Activated B cell treated with CpG ODN at 0.5 μM for 24 hours (primary cell): ENCODE data around the gene TASP1. TPM values are rescaled to one million over a fixed set of nuclear protein-coding genes. Genes with fewer than 3 reads are reported as not detected.
"Not testable (repeated sequence)": the region's sequence is repeated elsewhere in the genome, so short reads cannot be mapped to it uniquely, and the experiment has no call there.

ENCODE experiments used
- ATAC-seq: fragments of 200-7000 bp; cut with Tn5 transposase; one replicate; pipeline ENCODE4 v1.10.0; 2021; ENCODE audit warnings: low read depth, mild to moderate bottlenecking, moderate library complexity
- CTCF ChIA-PET: fragments of 350-600 bp; sonication (Branson Sonifier 250); formaldehyde crosslinking; loops from one replicate; lab custom pipeline; 2021; ENCODE audit warnings: antibody characterized with exemption; lab: Charles Lee
- POLR2A ChIA-PET: fragments of 350-600 bp; sonication (Branson Sonifier 250); formaldehyde crosslinking; loops from one replicate; lab custom pipeline; 2021; ENCODE audit warnings: antibody characterized with exemption; lab: Charles Lee
- DNase-seq: peaks from one replicate; pipeline ENCODE4 v3.0.0; 2022
- H3K27ac Mint-ChIP-seq: one replicate; pipeline ENCODE4 v1.8.0; 2020; ENCODE audit warnings: mixed read lengths
- H3K27me3 Mint-ChIP-seq: one replicate; pipeline ENCODE4 v1.8.0; 2021; ENCODE audit warnings: mixed read lengths
- H3K36me3 Mint-ChIP-seq: one replicate; pipeline ENCODE4 v1.8.0; 2021; ENCODE audit warnings: low read depth, mixed read lengths
- H3K4me1 Mint-ChIP-seq: one replicate; pipeline ENCODE4 v1.8.0; 2021; ENCODE audit warnings: mixed read lengths
- H3K4me3 Mint-ChIP-seq: one replicate; pipeline ENCODE4 v1.8.0; 2020; ENCODE audit warnings: mild to moderate bottlenecking, mixed read lengths
- H3K9me3 Mint-ChIP-seq: one replicate; pipeline ENCODE4 v1.8.0; 2020; ENCODE audit warnings: mixed read lengths
- intact Hi-C: fragments of 100-400 bp; cut with micrococcal nuclease; formaldehyde crosslinking; loops from one replicate; pipeline ENCODE4 v1.15.1; 2024
- total RNA-seq: library from RNA; stranded (reverse); gene quantifications from 2 replicates; pipeline ENCODE4 v1.2.3, GENCODE V29; 2022
- TF ChIP-seq, protein P1 (sequence below): fragments of 200-600 bp; IDR thresholded peaks from one replicate; pipeline ENCODE4 v1.8.0; 2022; ENCODE audit warnings: antibody characterized with exemption, mild to moderate bottlenecking

TASP1 gene
- total RNA-seq, 1 donor from 2014 or later: 20.6 TPM

DNA sequence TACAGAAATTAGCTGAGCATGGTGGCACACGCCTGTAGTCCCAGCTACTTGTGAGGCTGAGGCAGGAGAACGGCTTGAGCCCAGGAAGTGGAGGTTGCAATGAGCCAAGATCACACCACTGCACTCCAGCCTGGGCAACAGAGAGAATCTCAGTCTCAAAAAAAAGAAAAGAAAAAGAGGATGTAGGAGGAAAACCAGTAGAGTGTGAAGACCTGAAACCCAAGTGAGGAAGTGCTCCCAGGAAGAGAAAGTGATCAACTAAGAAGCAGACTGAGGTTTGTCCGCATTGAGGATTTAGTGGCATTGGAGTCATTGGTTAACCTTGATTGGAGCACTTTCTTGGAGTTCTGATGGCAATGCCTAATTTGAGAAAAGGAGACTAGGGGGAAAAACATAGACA, 20.6 kb upstream of the TASP1 start:
- POLR2A ChIA-PET: interaction anchor here (1.2 kb wide), 1 partner anchor 10 kb away, joined by 3 read pairs; no protein-coding TSS in a partner anchor
- CTCF ChIA-PET: no interaction called here
- Mint-ChIP-seq H3K9me3 (no peaks in the 10 kb centered on the region), H3K27ac (peak overlapping the region; percentile 14), H3K4me3 (peak overlapping the region; percentile 8), H3K27me3 (no peaks in the 10 kb centered on the region), H3K4me1 (peaks cover 22% of the 10 kb centered on the region), H3K36me3 (no peaks in the 10 kb centered on the region)
- peak; percentile 97 for ATAC-seq
- intact Hi-C loops: loop anchor here (1.0 kb wide), 1 partner anchor 20 kb away; no protein-coding TSS in a partner anchor
- peak; percentile 21 for DNase-seq
- TF ChIP-seq, protein P1, sequence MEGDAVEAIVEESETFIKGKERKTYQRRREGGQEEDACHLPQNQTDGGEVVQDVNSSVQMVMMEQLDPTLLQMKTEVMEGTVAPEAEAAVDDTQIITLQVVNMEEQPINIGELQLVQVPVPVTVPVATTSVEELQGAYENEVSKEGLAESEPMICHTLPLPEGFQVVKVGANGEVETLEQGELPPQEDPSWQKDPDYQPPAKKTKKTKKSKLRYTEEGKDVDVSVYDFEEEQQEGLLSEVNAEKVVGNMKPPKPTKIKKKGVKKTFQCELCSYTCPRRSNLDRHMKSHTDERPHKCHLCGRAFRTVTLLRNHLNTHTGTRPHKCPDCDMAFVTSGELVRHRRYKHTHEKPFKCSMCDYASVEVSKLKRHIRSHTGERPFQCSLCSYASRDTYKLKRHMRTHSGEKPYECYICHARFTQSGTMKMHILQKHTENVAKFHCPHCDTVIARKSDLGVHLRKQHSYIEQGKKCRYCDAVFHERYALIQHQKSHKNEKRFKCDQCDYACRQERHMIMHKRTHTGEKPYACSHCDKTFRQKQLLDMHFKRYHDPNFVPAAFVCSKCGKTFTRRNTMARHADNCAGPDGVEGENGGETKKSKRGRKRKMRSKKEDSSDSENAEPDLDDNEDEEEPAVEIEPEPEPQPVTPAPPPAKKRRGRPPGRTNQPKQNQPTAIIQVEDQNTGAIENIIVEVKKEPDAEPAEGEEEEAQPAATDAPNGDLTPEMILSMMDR: no peak

DNA sequence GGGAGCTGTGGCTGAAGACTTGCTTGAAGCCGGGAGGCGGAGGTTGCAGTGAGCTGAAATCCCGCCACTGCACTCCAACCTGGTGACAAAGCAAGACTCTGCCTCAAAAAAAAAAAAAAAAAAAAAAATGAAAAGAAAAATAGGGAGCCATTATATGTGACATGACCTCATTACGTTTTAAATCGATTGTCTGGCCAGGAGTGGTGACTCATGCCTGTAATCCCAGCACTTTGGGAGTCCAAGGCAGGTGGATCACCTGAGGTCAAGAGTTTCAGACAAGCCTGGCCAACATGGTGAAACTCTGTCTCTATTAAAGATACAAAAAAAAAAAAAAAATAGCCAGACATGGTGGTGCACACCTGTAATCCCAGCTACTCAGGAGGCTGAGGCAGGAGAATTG, 19.3 kb upstream of the TASP1 start:
- H3K9me3 Mint-ChIP-seq, H3K27me3 Mint-ChIP-seq, ATAC-seq, CTCF ChIA-PET, H3K36me3 Mint-ChIP-seq, H3K4me3 Mint-ChIP-seq, intact Hi-C loops, H3K27ac Mint-ChIP-seq, DNase-seq: not testable (repeated sequence)
- POLR2A ChIA-PET: interaction anchor here (0.7 kb wide), 1 partner anchor 10 kb away, joined by 5 read pairs; no protein-coding TSS in a partner anchor
- H3K4me1 Mint-ChIP-seq: peaks cover 22% of the 10 kb centered on the region

DNA sequence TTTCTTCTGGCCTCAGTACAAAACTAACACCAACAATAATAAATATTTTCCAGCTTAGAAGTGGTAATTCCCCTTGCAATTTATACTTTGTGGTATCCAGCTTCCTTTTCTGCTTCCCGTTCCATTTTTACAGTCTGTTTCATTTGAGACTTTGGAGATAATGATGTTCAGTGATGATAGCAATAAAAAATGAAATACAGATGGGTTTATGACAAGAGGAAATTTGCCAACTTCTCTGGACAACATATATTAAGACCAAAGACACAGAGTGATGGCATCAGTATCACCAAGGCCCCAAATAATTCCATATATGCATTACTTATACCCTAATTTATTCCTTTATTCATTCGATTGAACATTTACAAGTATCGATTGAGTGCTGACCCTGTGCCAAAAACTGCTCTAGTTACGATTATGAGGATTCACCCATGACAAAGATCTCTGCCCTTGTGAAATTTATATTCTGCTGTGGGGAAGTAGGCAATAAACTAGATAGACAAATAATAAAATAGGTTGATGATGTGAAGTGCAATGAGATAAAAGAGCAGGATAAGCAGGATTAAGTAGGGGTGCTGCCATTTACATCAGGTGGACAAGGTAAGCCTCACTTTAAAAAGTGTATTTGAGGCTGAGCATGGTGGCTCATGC, 18.1 kb upstream of the TASP1 start:
- Mint-ChIP-seq H3K9me3 (no peaks in the 10 kb centered on the region), H3K27me3 (no peaks in the 10 kb centered on the region), H3K27ac (no peak overlapping the region), H3K4me3 (no peak overlapping the region), H3K36me3 (no peaks in the 10 kb centered on the region), H3K4me1 (peaks cover 22% of the 10 kb centered on the region)
- ChIA-PET CTCF (no interaction called here), POLR2A (no interaction called here)
- TF ChIP-seq, protein P1: no peak
- ATAC-seq (no peak), DNase-seq (no peak)
- intact Hi-C loops: no loop called here

DNA sequence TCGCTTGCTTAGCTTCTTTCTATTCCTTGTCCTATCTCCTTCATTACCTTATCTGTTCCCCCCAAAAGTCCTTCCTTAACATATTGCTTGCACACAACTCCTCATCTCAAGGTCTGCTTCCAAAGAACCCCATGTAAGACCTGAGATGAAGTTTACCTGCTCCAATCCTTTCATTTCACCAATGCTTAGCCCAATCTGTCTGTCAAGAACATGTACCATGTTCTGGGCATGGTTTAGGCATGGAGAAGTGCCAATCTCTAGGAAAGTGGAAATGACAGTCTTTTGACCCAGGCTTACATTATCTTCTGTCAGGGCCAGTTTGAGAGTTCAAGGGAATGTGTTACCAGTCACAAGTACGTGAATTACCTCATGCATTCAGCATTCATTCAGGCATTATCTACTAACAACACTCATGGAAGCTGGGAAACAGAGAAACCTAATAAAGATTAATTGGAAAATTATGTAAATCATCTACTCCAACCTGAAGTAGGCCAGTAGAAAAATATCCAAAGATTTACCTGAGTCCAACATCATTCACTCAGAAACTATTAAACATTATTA, 15.8 kb upstream of the TASP1 start:
- ChIA-PET CTCF (no interaction called here), POLR2A (no interaction called here)
- intact Hi-C loops: no loop called here
- Mint-ChIP-seq H3K9me3 (no peaks in the 10 kb centered on the region), H3K4me3 (no peak overlapping the region), H3K36me3 (no peaks in the 10 kb centered on the region), H3K27ac (no peak overlapping the region), H3K4me1 (peaks cover 20% of the 10 kb centered on the region), H3K27me3 (peaks cover 2% of the 10 kb centered on the region)
- TF ChIP-seq, protein P1: no peak
- DNase-seq (no peak), ATAC-seq (no peak)

DNA sequence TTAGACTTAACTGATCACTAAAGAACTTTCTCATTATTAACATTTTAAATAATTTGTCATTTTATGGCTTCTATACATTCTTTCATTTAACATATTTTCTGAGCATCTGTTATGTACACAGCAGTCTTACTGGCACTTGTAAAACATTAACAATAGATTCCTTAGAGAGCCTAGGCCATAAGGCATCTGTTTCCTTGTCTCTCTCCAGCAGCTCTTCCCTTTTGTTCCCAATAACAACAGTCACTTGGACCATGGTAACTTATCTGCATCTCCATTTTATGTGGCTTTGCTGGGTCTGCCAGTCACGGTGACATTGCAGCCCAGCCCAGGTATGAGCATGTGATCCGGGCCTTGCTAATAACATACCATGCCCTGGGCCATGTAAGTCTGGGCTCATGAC, 11.7 kb upstream of the TASP1 start:
- ATAC-seq (no peak), DNase-seq (no peak)
- Mint-ChIP-seq H3K27me3 (peaks cover 16% of the 10 kb centered on the region), H3K4me1 (peaks cover 4% of the 10 kb centered on the region), H3K9me3 (no peaks in the 10 kb centered on the region), H3K36me3 (no peaks in the 10 kb centered on the region), H3K4me3 (no peak overlapping the region), H3K27ac (no peak overlapping the region)
- ChIA-PET POLR2A (no interaction called here), CTCF (no interaction called here)
- intact Hi-C loops: no loop called here
- TF ChIP-seq, protein P1: no peak
